HG03196 (cell line): ENCODE measurements around the gene CCNG2.

Experiments
- ATAC-seq: cut with Tn5 transposase; IDR thresholded peaks from one replicate; pipeline ENCODE4 v1.9.1; 2021; ENCODE audit not compliant: unreplicated experiment

The CCNG2 gene

DNA sequence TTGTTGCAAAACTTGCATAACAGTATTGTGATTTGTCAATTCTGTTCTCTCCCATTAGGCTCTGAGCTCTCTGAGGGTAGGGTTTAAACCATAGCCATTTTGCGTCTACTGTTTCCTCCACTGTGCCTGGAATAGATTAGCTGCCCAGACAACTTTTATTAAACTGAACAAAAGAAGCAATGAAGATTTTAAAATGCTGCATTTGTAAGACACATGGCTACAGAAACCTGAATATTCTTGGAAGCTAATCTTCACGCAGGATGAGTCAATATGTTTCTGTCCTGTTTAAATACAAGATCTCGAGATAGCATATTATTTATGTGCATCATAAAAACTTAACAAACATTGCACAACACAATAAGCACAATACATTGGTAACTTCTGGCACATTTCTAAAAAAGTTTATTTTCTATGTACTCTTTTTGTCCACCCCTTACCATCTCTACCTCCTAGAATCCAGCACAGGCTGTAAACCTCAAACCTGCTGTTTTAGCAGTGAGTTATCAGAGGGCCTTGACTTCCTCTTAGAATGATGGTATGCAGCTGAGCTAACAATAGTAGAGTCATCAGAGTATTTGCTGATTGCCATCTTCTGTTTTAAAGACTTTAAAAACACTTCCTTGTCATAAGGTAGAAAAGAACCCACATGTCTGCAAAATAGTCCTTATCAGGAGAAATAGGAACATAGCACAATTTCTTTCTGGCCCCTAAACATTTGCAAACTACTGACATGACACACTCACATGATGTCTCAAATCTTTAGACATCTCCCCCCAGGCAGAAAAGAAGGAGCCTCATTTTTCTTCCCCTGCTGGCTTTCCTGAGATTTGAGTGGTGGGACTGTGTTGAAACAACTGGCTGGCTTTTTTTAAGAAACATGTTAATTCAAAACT, 10.6 kb upstream of the CCNG2 start:
- ATAC-seq = no peak

DNA sequence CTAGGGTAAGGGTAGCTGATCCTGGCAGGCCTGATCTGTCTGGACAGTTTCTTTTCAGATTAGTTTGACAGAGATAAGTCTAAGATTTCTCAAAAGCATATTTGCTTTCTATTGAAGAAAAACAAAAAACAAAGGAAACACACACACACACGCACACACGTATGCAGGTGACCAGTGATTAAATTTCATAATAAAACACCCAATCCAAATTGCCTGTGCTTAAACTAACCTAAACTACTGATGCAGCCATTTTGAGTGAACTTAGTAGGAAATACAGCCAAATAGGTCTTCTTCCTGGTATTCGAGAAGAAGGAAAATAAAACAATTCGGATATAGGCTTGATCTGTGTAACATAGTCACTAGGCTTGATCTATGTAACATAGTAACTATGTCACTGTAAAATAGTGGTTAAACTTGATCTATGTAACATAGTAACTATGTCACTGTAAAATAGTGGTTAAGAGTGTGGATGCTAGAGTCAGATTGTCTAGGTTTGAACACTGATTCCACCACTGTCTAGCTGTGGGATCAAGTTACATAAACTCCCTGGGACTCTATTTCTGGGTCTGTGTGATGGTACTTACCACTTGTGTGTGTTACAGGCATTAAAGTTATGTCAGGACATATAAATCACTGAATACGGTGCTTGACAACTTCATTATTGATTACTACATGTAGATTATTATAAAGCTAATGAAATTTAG, 9.8 kb upstream of the CCNG2 start:
- ATAC-seq = no peak

DNA sequence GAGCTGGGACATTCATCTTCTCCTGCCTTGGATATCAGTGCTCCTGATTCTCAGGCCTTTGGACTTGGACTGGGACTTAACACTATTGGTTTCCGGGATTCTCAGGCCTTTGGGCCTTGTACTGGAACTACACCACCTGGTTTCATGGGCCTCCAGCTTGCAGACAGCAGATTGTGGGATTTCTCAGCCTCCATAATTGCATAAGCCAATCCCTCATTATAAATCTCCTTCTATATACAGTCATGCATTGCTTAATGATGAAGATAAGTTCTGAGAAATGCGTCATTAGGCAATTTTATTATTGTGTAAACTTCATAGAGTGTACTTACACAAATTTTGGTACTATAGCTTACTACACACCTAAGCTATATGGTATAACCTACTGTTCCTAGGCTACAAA, 8.9 kb upstream of the CCNG2 start:
- ATAC-seq = no peak

DNA sequence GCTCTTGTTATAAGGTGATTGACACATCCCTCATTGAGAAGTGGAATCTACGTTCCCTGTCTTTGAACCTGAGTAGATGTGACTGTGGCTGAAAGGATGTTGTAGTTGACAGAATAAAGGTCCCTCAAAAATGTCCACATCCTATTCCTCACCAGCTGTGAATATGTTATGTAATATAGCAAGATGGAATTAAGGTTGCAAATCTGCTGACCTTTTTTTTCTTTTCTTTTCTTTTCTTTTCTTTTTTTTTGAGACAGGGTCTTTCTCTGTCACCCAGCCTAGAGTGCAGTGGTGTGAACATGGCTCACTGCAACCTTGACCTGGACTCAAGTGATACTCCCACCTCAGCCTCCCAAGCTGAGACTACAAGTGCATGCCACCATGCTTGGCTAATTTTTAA, 7.2 kb upstream of the CCNG2 start:
- ATAC-seq = no peak

DNA sequence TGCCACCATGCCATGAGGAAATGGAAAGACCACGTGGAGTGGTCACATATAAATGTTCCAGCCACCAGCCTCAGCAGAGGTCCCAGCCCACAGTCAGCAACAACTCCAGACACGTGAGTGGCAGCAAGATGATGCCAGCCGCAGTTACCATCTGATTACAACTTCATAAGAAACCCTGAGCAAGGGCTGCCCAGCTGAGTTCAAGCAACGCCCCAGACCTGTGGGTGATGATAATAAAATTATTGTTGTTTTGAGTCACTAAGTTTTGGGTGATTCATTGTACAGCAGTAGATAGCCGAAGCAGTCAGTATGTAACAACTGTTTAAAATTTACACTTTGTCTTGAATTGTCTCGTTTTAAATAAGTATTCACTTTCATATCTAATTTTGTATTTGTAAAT, 5.8 kb upstream of the CCNG2 start:
- ATAC-seq = no peak

DNA sequence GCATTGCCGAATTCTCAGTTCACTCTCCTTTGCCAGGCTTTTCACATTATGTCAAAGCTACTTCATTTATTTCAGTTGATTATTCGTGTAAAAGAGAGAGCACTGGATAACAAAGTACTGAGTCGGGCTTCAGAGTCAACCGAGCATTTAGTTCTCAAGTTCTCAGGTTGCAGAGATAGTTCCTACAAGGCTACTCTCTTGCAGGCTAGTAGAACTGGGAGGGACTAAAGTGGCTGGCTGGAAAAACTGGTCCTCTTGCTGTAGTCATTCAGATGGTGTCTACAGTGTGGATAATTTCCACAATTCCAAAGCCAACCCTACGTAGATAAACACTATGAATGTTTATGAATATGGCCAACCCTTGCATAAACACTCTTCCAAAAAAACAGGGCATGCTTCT, 4.6 kb upstream of the CCNG2 start:
- no peak for ATAC-seq

DNA sequence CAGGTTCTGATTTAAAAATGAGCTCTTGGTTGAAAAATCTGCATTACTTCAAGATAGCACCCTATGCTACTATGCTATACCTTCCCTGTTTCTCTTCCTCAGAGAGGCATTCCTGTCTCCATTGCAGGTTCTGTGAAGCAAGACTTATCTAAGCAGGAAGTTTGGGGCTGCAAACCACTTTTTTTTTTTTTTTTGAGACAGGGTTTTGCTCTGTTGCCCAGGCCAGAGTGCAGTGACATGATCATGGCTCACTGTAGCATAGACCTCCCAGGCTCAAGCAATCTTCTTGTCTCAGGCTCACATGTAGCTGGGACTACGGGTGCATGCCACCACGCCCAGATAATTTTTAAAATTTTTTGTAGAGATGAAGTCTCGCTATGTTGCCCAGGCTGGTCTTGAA, 4.0 kb upstream of the CCNG2 start:
- ATAC-seq = no peak

DNA sequence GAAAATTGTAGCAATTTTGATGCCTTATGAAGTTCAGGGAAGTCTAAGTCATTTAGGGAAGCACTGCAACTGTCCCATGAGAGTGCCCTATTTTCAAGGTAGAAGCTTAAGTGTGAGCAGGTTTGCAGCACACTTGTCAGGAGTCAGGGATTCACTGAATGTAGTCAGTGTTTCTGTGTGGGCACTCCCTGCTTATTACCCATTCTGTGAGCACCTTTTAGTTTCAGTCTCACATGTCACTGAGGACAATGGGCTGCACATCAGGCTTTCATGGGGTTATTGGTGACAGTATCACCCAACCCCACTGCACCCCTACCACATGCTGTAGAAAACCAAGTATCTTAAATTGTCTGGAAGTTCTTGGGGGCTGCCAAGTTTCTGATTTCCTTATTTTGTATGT, 2.9 kb upstream of the CCNG2 start:
- ATAC-seq = no peak

DNA sequence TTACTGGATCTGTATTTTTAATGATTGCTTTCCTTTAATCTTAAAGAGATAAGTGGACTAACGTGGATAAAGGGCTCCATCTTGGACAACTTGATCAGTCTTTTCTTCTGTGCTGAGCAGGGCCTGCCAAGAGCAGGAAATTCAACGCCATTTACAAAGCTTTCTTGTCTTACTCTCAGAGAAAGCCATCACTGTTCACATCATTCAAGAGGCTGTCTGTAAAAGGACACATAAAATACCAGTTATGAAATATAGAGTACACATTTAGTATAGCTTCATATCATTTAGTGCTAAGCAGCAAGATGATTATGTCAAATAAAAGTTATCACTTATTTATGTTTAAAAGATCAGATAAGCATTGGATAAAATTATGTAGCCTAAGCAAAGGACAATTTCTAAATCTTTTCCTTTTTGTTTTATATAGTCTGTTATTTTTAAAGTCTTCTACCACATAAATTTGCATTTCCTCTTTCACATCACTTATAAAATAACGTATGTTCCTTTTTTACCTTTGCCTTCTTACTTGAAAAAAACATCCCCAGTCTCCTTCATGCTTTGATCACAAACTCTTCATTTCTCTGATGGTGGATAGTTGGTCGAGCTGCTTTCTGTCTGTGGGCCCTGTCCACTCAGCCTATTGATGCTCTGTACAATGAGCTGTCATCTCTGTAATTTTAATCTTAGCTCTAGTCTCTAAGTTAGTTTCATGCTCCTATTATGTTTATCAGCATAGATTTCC, 2.1 kb upstream of the CCNG2 start:
- no peak for ATAC-seq

DNA sequence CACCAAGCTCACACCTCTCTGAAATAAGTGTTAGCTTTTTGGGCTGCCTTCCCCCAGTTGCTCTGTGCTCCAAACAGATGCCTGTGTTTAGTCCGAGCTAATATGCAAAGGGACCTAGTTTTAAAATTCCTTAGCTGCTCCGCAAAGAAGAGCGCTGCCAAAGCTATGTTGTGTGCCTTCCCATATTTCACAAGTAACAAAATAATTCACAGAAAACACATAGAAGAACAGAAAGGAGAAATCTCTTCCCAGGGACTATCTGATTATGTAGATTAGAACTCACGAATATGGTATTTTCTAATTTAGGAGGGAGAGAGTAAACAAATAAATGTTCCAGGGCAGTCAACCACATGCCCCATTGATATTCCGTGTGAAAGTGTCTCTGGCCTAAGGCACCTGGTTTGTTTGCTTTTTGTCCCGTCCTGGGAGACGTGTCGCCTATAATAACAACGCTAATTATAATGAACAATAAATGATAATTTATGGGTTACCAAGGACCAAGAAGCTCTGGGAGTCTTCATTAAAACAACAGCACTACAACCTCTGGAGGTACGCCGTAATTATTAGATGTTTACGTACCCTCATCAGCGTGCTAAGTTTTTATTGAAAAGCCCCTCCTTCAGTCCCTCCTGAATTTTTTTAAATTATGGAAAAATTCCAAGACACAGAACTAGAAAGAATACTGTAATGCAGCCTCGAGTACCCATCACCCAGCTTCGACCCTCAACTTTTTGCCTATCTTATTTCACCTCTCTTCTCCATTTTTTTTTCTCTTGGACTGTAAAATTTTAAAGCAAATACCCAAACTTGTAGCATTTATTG, 1.2 kb upstream of the CCNG2 start:
- ATAC-seq = no peak

DNA sequence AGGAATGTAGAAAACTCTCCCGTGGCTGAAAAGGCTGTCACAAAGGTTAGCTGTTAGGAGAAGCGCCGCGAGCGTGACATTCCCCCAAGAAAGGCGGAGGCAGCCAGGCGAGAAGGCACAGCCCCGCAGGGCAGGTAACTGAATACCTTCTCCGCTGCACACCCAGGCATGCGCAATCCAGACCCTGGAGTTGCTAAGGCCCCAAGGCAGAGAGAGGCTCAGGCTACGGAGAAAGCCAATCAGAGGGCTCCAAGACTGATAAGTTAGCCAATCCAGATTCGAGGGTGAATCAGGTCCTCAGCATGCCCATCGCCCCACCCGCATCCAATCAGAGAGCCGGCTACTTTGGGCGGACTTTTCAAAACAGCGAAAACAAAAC, 485 bp upstream of the CCNG2 start:
- peak; percentile 89 for ATAC-seq

DNA sequence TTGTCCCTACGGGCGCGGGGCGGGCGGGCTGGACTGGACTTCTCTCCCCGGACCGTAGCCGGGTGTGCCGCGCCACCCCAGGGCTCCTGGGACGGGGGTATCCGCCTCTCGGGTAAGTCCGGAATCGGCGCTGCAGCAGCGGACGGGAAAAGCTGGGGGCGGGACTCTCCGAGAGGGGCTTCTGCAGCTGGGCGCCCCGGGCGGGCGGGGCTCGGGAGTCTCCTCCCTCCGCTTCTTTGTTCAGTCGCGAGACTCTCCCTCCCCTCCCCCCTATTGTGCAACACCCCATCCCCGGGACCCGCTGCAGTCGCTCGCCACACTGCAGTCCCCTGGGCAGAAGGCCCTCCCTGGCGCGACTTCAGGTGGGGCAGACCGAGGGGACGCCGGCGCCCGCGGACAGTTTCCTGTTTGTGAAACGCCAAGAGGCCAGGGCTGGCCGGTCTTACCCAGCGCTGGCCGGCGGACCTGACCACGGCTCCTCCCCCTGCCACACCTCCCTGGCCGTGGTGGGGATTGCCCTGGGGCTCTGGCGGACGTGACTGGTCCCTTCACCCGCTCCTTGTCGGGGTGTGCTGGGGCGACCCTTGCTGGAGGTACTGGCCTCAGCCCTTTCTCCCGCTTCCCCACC, 966 bp downstream of the CCNG2 start:
- ATAC-seq = peak; percentile 57

DNA sequence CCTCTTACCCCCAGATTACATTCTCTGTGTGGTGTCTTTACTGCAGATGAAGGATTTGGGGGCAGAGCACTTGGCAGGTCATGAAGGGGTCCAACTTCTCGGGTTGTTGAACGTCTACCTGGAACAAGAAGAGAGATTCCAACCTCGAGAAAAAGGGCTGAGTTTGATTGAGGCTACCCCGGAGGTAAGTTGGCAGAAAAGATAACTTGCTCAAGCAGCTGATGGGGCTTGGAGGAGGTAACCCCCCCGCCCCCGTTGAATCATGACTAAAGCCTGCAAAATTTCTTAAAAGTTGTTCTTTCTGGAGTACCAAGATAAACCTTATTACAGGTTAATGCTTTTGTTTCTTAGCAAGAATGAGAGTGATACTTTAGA, 1.5 kb downstream of the CCNG2 start:
- ATAC-seq = no peak

DNA sequence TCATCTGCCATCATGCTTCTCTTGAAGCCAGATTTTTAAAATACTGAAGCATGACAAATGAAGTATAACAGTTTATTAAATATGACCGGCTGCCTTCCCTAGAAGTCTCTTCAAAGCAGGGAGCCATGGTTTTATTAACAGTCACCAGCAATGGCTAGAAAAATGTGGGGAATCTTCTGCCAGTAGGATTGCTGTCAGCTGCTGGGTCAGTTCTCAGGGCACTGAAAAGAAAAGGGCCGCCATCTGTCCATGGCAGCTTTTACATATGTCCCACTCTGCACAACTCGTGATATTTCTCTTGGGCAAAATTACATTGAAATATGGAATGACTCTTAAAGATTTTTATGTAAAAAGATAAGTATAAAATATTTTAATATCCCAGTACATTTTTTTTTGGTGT, 2.8 kb downstream of the CCNG2 start:
- no peak for ATAC-seq

DNA sequence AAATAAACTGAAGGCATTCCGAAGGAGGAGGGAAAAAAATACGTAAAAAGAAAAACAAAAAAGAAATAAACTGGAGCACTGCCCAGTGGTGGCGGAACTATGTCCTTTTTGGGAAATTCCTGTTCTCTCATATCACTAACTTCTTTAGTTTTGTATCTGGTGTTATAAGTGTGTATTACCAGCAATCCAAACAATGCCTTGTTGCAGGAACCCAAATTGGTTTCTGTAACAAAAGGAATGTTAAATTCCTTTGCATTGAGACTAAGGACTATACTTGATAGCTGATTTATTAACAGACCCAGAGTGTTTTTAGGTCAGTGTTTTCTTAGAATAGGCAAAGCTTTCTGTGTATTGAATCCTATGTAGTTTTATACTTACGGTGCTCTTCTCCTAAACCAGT, 6.6 kb downstream of the CCNG2 start:
- no peak for ATAC-seq

DNA sequence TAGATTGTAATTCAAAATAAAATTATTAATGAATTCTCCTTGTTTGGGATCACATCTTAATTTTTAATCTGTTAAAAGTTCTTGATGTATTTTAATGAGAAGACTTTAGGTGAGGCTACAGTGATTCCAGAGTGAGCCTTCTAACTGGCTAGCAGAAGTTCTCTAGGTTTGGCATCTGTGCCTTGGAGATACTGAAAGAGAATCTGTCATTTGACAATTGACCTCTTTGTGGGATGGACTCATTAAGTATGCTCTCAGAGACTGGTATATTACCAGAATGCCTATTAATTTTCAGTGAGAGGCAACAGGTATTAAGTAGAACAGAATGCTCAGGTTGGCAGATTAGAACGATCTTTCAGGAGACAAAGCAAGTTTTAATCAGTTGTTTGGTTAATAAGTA, 10.2 kb downstream of the CCNG2 start:
- ATAC-seq = no peak

DNA sequence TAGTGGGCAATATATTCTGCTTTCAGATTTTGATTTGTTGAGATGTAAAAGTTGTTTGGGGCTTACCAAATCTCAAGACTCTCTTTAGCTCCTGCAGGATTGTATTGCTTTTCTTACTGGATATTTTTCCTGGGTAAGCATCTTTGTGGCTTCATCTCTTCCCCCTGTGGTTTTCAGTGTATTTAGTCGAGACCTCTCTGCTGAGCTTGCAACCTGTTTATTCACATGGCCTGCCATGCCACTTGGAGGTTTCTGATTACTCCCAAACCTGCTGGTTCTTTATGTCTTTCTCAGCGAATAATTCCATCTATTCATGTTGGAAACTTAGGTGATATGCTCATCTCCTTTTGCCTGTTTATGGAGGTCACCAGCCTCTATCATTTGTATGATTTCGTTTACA, 10.9 kb downstream of the CCNG2 start:
- ATAC-seq = no peak

DNA sequence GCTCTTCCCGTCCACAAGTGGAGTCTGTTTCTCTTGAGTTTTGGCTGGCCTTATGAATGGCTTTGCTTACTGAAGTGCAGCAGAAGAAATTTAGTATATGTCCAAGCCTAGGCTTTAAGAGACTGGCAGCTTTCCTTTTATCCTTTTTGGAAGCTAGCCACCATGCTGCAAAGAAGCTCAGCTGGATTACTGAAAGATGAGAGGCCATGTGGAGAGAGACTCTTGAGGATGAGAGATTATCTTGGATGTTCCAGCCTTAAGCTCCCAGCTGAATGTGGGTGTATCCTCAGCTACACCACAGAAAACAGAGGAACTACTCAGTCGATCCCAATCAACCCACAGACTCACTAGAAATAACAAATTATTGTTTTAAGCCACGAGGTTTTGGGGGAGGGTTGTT, 12.5 kb downstream of the CCNG2 start:
- no peak for ATAC-seq

DNA sequence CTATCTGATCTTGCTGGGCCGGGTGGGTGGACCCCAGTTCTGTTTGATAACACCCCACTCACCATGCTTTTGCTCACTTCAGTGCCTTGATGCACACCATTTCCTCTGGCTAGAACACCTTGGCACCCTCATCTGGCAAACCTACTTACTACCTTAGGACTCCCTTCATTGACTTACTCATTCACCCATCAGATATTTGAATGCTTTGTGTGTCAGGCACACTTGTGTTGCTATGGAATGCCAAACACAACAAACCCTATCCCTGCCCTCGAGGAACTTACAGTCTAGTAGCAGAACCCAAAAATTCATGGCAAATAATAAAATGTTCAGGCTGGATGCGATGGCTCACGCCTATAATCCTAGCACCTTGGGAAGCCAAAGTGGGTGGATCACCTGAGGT, 13.9 kb downstream of the CCNG2 start:
- ATAC-seq = no peak

DNA sequence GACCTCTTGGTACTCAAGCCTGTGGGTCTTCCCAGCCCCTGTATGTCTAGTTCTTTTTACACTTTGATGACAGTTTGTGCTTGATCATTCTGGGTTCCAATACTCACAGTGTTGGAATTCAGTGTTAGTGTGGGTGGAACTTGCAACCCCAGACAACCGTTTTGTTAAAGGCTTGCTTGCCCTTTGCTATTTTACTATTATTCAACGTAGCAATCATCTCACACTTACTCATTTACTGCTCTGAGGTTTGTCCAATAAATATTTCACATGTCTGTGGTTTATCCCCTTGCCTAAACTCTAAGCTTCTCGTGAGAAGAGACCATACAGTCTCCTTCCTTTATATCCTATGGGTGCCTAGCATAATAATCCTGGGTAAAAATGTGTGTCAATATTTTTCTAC, 15.3 kb downstream of the CCNG2 start:
- no peak for ATAC-seq

DNA sequence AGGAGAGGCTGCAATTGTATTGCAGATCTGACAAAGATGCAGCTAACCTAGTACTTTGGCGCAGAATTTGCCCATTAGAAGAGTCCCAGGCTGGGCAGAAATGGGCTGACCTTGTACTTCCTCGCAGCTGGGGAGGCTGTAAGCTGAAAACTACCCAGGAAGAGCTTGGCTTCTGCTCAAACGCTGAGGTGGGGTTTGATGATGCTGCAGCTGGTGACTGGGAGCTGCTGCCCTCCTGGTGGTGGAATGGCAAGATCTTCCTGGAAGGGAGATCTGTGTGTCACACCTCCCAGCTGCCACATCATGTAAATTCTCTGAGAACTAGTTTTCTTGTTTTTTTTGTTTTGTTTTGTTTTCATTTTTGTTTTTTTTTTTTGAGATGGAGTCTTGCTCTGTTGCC, 17.4 kb downstream of the CCNG2 start:
- ATAC-seq = no peak
